GM19238 (cell line): Measurements from ENCODE around the gene MRPS10.
A peak's percentile ranks its signal among the peaks of the same experiment; 100 is the strongest.
"Not testable (repeated sequence)": the region's sequence is repeated elsewhere in the genome, so short reads cannot be mapped to it uniquely, and the experiment has no call there.

ENCODE experiments used
- DNase-seq: peaks from one replicate; pipeline ENCODE4 v3.0.0; 2011; ENCODE audit warnings: low spot score; ENCODE audit not compliant: insufficient read length

Gene MRPS10

GRCh38 chr6:42239333-42239732, 21.7 kb upstream of the MRPS10 start:
- DNase-seq: no peak

- no peak for DNase-seq
These were observed 20.2 kb upstream of the MRPS10 start for GRCh38 chr6:42237857-42238256.

- no peak for DNase-seq
These were observed 19.2 kb upstream of the MRPS10 start for GRCh38 chr6:42236682-42237473.

- no peak for DNase-seq
These were observed 18.4 kb upstream of the MRPS10 start for GRCh38 chr6:42236030-42236429.

- no peak for DNase-seq
These were observed 14.4 kb upstream of the MRPS10 start for GRCh38 chr6:42232035-42232434.

- no peak for DNase-seq
These were observed 13.0 kb upstream of the MRPS10 start for GRCh38 chr6:42230345-42231321.

GRCh38 chr6:42229506-42230119, 12.0 kb upstream of the MRPS10 start:
- no peak for DNase-seq

- DNase-seq: no peak
These were observed 10.6 kb upstream of the MRPS10 start for GRCh38 chr6:42228305-42228704.

GRCh38 chr6:42227173-42227850, 9.7 kb upstream of the MRPS10 start:
- DNase-seq: no peak

- DNase-seq: no peak
These were observed 9.0 kb upstream of the MRPS10 start for GRCh38 chr6:42226645-42227143.

- DNase-seq: no peak
These were observed 8.5 kb upstream of the MRPS10 start for GRCh38 chr6:42226161-42226611.

- no peak for DNase-seq
These were observed 7.8 kb upstream of the MRPS10 start for GRCh38 chr6:42225419-42225818.

GRCh38 chr6:42225029-42225339, 7.3 kb upstream of the MRPS10 start:
- DNase-seq: no peak

- DNase-seq: peak; percentile 26
These were observed 6.8 kb upstream of the MRPS10 start for GRCh38 chr6:42224222-42225028.

GRCh38 chr6:42222448-42222847, 4.8 kb upstream of the MRPS10 start:
- no peak for DNase-seq

GRCh38 chr6:42221546-42221945, 3.9 kb upstream of the MRPS10 start:
- no peak for DNase-seq

- no peak for DNase-seq
These were observed 3.1 kb upstream of the MRPS10 start for GRCh38 chr6:42220807-42221206.

GRCh38 chr6:42217157-42217518, 523 bp downstream of the MRPS10 start:
- no peak for DNase-seq

- not testable (repeated sequence) for DNase-seq
These were observed 1.2 kb downstream of the MRPS10 start for GRCh38 chr6:42216495-42216894.

GRCh38 chr6:42212442-42212841, 5.2 kb downstream of the MRPS10 start:
- DNase-seq: no peak
